Neural cell (in vitro differentiated cells): Measurements from ENCODE around the gene PTH1R. TPM values are rescaled to one million over a fixed set of nuclear protein-coding genes. Genes with fewer than 3 reads are reported as not detected.

Source experiments
- H2AFZ ChIP-seq: fragments of 200-600, 300-800 bp; sonication (generic), shearing (Covaris generic); 2 replicates; pipeline ENCODE4 v1.6.0; 2014; ENCODE audit warnings: low read depth, mild to moderate bottlenecking, antibody characterized with exemption, low read length, moderate library complexity
- H3F3A ChIP-seq: fragments of 200-600 bp; shearing (Covaris generic); 2 replicates; pipeline ENCODE4 v1.6.1; 2016; ENCODE audit warnings: mild to moderate bottlenecking, moderate library complexity, mixed read lengths, antibody characterized with exemption, low read length; ENCODE audit not compliant: insufficient read depth, poor library complexity, severe bottlenecking
- H3K27ac ChIP-seq: fragments of 200-600, 300-800 bp; sonication (generic), shearing (Covaris generic); 2 replicates; pipeline ENCODE4 v1.5.1; 2014; ENCODE audit warnings: mild to moderate bottlenecking, low read length, moderate library complexity
- H3K27me3 ChIP-seq: fragments of 300-800, 200-600 bp; sonication (generic), shearing (Covaris generic); 2 replicates; pipeline ENCODE4 v1.6.0; 2014; ENCODE audit warnings: mild to moderate bottlenecking, low read depth, low read length, moderate library complexity; ENCODE audit not compliant: insufficient read depth
- H3K36me3 ChIP-seq: fragments of 300-800, 200-600 bp; sonication (generic), shearing (Covaris generic); 2 replicates; pipeline ENCODE4 v1.5.1; 2014; ENCODE audit warnings: mild to moderate bottlenecking, antibody characterized with exemption, low read length, moderate library complexity; ENCODE audit not compliant: insufficient read depth
- H3K4me2 ChIP-seq: fragments of 300-800, 200-600 bp; sonication (generic), shearing (Covaris generic); 2 replicates; pipeline ENCODE4 v1.6.0; 2014; ENCODE audit warnings: mild to moderate bottlenecking, low read length
- H3K4me3 ChIP-seq: fragments of 300-800, 200-600 bp; sonication (generic), shearing (Covaris generic); 2 replicates; pipeline ENCODE4 v1.5.1; 2014; ENCODE audit warnings: mild to moderate bottlenecking, low read length, moderate library complexity
- H3K79me2 ChIP-seq: fragments of 200-600 bp; shearing (Covaris generic); replicated peaks from 2 replicates; pipeline ENCODE4 v1.6.0; 2014; ENCODE audit warnings: mild to moderate bottlenecking, low read length, moderate library complexity; ENCODE audit not compliant: insufficient read depth
- H3K9ac ChIP-seq: fragments of 300-800, 200-600 bp; sonication (generic), shearing (Covaris generic); 2 replicates; pipeline ENCODE4 v1.6.1; 2016; ENCODE audit warnings: mild to moderate bottlenecking, low read length, mixed read lengths
- H3K9me2 ChIP-seq: fragments of 200-600 bp; shearing (Covaris generic); 2 replicates; pipeline ENCODE4 v1.6.1; 2016; ENCODE audit warnings: mild to moderate bottlenecking, low read length, mixed read lengths; ENCODE audit not compliant: insufficient read depth
- H3K9me3 ChIP-seq: fragments of 200-600, 300-800 bp; sonication (generic), shearing (Covaris generic); 2 replicates; pipeline ENCODE4 v1.6.1; 2016; ENCODE audit warnings: mild to moderate bottlenecking, mixed run types, low read length, moderate library complexity, mixed read lengths
- H4K20me1 ChIP-seq: fragments of 200-600 bp; shearing (Covaris generic); 2 replicates; pipeline ENCODE4 v1.6.1; 2016; ENCODE audit warnings: mild to moderate bottlenecking, mixed run types; ENCODE audit not compliant: insufficient read depth
- EP300 ChIP-seq: fragments of 450-650 bp; conservative IDR thresholded peaks from 2 replicates; pipeline ENCODE4 v1.6.1; 2014; ENCODE audit warnings: antibody characterized with exemption, mild to moderate bottlenecking, moderate library complexity; ENCODE audit not compliant: poor library complexity, severe bottlenecking
- EZH2 ChIP-seq: fragments of 200-600, 300-800 bp; shearing (Covaris generic), sonication (generic); IDR thresholded peaks from 2 replicates; pipeline ENCODE4 v1.6.1; 2014; ENCODE audit warnings: antibody characterized with exemption, low read length, borderline replicate concordance, mild to moderate bottlenecking; ENCODE audit not compliant: insufficient read depth, poor library complexity, severe bottlenecking
- MXI1 ChIP-seq: fragments of 450-650 bp; conservative IDR thresholded peaks from 2 replicates; pipeline ENCODE4 v1.6.1; 2014; ENCODE audit warnings: antibody characterized with exemption, mild to moderate bottlenecking; ENCODE audit not compliant: poor library complexity, severe bottlenecking
- POLR2AphosphoS5 ChIP-seq: IDR thresholded peaks from 2 replicates; pipeline ENCODE4 v1.6.1; 2012
- RAD21 ChIP-seq: fragments of 450-650 bp; conservative IDR thresholded peaks from 2 replicates; pipeline ENCODE4 v1.6.1; 2014; ENCODE audit warnings: antibody characterized with exemption, mild to moderate bottlenecking, moderate library complexity
- SMC3 ChIP-seq: fragments of 450-650 bp; conservative IDR thresholded peaks from 2 replicates; pipeline ENCODE4 v1.6.1; 2014; ENCODE audit warnings: antibody characterized with exemption, mild to moderate bottlenecking, moderate library complexity; ENCODE audit not compliant: poor library complexity
- TAF1 ChIP-seq: IDR thresholded peaks from 2 replicates; pipeline ENCODE4 v1.6.1; 2012; ENCODE audit warnings: low read depth
- polyA plus RNA-seq: library from polyadenylated mRNA; depleted of rRNA; stranded (reverse); fragments of >200 nt; gene quantifications from 2 replicates; pipeline ENCODE4 v1.2.3, GENCODE V29; 2014
- TF ChIP-seq, protein P1 (sequence below): fragments of 450-650 bp; IDR thresholded peaks from 2 replicates; pipeline ENCODE4 v1.5.1; 2014; ENCODE audit warnings: antibody characterized with exemption, mild to moderate bottlenecking, moderate library complexity; ENCODE audit not compliant: poor library complexity, severe bottlenecking
- TF ChIP-seq, protein P2 (sequence below): IDR thresholded peaks from 2 replicates; pipeline ENCODE4 v1.6.1; 2012; ENCODE audit warnings: borderline replicate concordance

PTH1R gene
- polyA plus RNA-seq, 1 donor from 2014 or later = not detected

DNA sequence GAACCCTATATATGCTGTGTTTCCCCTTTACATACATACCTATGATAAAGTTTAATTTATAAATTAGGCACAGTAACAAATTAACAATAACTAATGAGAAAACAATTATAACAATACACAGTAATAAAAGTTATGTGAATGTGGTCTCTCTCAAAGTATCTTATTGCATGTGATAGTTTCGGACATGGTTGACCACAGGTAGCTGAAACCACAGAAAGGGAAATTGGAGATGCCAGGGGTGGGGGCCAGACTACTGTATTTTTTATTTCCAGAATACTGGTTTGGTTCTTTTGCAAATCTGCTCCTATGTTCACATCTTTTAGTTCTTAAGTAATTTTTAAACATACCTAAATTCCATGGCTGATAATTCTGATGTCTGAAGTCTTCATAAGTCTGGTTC is 40.7 kb downstream of the PTH1R start:
- Histone ChIP-seq H2AFZ (no peak overlapping the region), H3K9ac (no peak overlapping the region), H3K4me2 (no peak overlapping the region), H3K4me3 (no peak overlapping the region), H3K36me3 (peaks cover 4% of the 10 kb centered on the region), H4K20me1 (no peaks in the 10 kb centered on the region), H3K79me2 (no peaks in the 10 kb centered on the region), H3K27me3 (no peaks in the 10 kb centered on the region), H3K27ac (no peak overlapping the region), H3K9me2 (no peaks in the 10 kb centered on the region), H3K9me3 (peaks cover 6% of the 10 kb centered on the region), H3F3A (no peaks in the 10 kb centered on the region)
- TF ChIP-seq POLR2AphosphoS5 (no peak), SMC3 (no peak), EP300 (no peak), RAD21 (no peak), MXI1 (no peak), TAF1 (no peak), EZH2 (no peak)
- TF ChIP-seq, protein P1, sequence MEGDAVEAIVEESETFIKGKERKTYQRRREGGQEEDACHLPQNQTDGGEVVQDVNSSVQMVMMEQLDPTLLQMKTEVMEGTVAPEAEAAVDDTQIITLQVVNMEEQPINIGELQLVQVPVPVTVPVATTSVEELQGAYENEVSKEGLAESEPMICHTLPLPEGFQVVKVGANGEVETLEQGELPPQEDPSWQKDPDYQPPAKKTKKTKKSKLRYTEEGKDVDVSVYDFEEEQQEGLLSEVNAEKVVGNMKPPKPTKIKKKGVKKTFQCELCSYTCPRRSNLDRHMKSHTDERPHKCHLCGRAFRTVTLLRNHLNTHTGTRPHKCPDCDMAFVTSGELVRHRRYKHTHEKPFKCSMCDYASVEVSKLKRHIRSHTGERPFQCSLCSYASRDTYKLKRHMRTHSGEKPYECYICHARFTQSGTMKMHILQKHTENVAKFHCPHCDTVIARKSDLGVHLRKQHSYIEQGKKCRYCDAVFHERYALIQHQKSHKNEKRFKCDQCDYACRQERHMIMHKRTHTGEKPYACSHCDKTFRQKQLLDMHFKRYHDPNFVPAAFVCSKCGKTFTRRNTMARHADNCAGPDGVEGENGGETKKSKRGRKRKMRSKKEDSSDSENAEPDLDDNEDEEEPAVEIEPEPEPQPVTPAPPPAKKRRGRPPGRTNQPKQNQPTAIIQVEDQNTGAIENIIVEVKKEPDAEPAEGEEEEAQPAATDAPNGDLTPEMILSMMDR = no peak
- TF ChIP-seq, protein P2, sequence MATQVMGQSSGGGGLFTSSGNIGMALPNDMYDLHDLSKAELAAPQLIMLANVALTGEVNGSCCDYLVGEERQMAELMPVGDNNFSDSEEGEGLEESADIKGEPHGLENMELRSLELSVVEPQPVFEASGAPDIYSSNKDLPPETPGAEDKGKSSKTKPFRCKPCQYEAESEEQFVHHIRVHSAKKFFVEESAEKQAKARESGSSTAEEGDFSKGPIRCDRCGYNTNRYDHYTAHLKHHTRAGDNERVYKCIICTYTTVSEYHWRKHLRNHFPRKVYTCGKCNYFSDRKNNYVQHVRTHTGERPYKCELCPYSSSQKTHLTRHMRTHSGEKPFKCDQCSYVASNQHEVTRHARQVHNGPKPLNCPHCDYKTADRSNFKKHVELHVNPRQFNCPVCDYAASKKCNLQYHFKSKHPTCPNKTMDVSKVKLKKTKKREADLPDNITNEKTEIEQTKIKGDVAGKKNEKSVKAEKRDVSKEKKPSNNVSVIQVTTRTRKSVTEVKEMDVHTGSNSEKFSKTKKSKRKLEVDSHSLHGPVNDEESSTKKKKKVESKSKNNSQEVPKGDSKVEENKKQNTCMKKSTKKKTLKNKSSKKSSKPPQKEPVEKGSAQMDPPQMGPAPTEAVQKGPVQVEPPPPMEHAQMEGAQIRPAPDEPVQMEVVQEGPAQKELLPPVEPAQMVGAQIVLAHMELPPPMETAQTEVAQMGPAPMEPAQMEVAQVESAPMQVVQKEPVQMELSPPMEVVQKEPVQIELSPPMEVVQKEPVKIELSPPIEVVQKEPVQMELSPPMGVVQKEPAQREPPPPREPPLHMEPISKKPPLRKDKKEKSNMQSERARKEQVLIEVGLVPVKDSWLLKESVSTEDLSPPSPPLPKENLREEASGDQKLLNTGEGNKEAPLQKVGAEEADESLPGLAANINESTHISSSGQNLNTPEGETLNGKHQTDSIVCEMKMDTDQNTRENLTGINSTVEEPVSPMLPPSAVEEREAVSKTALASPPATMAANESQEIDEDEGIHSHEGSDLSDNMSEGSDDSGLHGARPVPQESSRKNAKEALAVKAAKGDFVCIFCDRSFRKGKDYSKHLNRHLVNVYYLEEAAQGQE = no peak

DNA sequence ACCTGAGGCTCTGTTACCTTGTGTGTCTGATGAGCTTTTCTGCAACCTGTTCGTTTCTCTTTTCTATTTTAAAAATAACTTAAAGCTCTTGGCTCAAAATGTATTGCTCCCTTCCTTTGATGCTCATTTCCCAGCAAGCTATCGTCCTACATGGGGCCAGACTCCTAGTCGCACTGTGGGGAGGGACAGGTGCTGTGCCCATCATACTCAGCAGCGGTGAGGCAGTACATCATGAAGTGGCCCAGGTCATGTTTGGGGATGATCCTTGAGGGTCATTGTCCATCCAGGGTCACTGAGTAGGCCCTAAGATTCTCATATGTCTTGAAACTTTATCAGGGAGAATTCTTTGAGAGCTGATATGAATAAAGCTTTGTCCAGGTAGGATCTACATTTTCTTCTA is 41.1 kb downstream of the PTH1R start:
- Histone ChIP-seq H3K79me2 (no peaks in the 10 kb centered on the region), H4K20me1 (no peaks in the 10 kb centered on the region), H3K9ac (no peak overlapping the region), H3K36me3 (peaks cover 4% of the 10 kb centered on the region), H3F3A (no peaks in the 10 kb centered on the region), H2AFZ (no peak overlapping the region), H3K4me2 (no peak overlapping the region), H3K27ac (no peak overlapping the region), H3K27me3 (no peaks in the 10 kb centered on the region), H3K4me3 (no peak overlapping the region), H3K9me3 (peaks cover 6% of the 10 kb centered on the region), H3K9me2 (no peaks in the 10 kb centered on the region)
- TF ChIP-seq, protein P2 = no peak
- no peak for TF ChIP-seq TAF1
- TF ChIP-seq EZH2 = no peak
- no peak for TF ChIP-seq POLR2AphosphoS5
- TF ChIP-seq, protein P1 = no peak
- TF ChIP-seq EP300 = no peak
- TF ChIP-seq RAD21 = no peak
- TF ChIP-seq MXI1 = no peak
- no peak for TF ChIP-seq SMC3
